H4 (cell line): Measurements from ENCODE around the gene RASL10B. TPM values are rescaled to one million over a fixed set of nuclear protein-coding genes. Genes with fewer than 3 reads are reported as not detected.

Experiments
- DNase-seq: peaks from one replicate; pipeline ENCODE4 v3.0.0-alpha.2; 2015; ENCODE audit warnings: low spot score
- total RNA-seq: library from RNA; depleted of rRNA; stranded (reverse); fragments of >200 nt; shearing (Covaris generic); gene quantifications from 2 replicates; pipeline ENCODE4 v1.2.3, GENCODE V29; 2014

Gene RASL10B
- total RNA-seq, 1 experiment from 2014 or later: 6.2 TPM

- DNase-seq: no peak
These were observed 33.8 kb downstream of the RASL10B start for GRCh38 chr17:35765086-35765710.

GRCh38 chr17:35765756-35766488, 34.5 kb downstream of the RASL10B start:
- no peak for DNase-seq

- no peak for DNase-seq
These were observed 35.0 kb downstream of the RASL10B start for GRCh38 chr17:35766489-35766877.

DNA sequence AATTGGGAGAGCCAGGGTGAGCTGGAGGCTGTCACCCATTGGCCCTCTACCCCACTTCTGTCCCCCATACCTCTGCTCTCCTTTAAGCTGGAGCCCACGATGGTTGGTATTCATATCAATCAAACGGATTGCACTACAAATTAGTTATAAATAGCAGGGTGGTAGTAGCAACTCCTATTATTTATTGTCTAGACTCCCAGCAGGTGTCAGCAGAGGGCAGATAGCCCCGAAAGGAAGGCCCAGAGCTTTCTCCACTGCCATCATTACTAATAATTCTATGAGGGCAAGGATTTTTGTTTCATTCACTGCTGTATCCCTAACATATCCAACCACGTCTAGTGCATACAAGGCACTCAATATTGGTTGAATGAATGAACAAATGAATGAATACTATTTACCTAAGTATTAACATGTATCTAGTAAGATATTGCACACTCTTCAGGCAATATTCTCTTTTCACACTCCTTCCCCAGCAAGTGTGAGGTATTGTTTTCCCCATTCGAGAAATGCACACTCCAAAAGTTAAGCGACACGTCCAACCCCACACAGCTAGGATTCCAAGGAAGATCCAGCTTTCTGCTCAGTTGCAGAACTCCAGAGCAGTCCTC, 35.6 kb downstream of the RASL10B start:
- DNase-seq: no peak

GRCh38 chr17:35768797-35769196, 37.4 kb downstream of the RASL10B start:
- no peak for DNase-seq

DNA sequence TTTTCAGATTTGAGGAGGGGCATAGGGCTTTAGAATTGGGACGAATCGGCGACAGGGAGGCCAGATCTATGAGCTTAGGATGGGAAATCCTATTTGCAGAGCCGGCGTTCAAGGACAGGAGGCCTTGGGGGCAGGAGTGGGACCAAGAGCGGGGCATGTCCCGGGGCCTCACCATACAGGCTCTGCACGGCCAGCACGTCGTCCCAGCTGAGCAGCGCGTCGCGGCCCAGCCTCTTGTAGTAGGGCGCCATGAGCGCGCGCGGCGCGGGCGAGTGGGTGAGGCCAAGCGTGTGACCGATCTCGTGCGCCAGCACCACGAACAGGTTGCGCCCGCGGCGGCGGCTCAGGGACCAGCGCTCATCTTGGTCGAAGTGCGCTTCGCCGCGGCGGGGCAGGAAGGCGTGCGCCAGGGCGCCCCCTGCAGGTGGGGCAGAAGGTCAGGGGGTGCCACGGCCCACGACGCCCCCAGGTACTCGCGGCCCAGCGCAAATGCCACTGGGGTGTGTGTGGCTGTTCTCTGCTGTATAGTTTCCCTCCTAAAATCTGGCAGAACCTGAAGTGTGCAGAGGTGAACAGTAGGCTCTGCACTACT, 38.6 kb downstream of the RASL10B start:
- DNase-seq: no peak

DNA sequence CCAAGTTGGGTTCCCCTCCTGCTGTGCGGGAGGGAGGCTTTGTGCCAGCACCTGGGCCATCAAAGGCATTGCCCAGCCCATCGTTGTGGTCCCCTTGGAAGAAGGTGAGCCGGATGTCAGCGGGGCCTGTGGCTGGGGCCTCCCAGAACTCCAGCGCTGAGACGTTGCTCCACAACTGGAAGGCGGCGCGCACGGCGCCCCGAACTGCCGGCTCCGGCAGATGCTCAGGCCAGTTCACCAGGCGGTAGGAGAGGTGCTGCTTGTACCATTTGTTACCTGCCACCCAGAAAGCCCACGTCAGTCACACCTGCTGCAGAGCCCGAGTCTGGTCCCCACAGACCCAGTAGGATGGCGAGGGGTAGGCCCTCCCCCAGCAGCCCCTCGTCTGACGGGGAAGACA, 41.7 kb downstream of the RASL10B start:
- no peak for DNase-seq

DNA sequence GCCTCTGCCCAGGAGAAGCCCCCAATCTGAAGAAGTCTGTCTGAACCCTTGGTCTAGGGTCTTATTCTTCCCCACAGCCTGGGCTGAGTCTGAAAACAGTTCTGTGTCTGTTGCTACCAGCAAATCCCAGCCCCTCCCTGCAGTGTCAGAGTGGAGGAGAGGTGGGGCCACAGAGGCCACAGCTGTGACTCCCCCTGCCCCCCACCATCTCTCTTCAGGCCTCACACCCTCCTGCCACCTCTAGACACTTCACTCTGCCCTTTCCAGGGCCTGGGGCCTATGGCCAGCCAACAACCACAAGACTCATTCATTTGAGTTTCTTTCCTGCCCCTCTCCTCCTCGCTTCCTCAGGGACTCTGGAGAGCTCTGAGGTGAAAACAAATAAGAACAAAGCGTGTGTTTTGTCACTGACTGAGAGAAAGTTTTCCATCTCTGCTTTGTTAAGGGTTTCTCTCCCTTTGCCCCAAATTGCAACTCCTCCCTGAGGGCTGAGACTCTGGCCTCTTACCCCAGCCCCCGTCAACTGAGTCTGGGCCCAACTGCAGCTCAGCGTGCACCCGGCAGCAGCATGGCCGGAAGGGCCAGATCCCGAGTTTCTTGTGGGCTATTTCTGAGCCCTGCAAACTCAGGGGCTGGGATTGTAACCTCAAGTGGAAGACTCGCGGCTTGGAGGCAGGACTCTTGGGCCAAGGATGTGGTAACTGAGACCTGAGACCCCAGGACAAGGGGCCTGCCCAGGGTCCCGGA, 42.4 kb downstream of the RASL10B start:
- DNase-seq: no peak

GRCh38 chr17:35774499-35774898, 43.1 kb downstream of the RASL10B start:
- peak; percentile 64 for DNase-seq

GRCh38 chr17:35775039-35775438, 43.6 kb downstream of the RASL10B start:
- no peak for DNase-seq

GRCh38 chr17:35775583-35775982, 44.1 kb downstream of the RASL10B start:
- DNase-seq: no peak

GRCh38 chr17:35778641-35779196, 47.3 kb downstream of the RASL10B start:
- peak; percentile 36 for DNase-seq

- no peak for DNase-seq
These were observed 49.5 kb downstream of the RASL10B start for GRCh38 chr17:35780950-35781349.

DNA sequence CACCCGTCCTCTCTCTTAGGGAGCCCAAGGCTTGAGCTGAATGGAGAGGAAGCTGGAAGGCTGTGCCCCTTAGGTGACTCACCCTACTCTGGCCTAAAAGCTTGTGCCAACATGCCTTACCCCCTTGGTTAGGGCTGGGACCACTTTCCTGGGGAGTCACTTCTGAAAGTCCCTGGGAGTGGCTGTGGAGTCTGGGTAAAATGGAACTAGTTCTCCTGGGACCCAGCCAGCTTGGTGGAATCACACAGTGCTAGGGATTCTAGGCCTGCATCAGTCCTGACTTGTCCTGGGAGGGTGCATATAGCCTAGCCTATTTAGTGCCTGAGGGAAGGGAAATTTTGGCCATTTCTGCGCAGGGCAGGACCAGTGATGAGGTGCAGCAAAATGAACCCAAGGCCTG, 53.5 kb downstream of the RASL10B start:
- DNase-seq: no peak

DNA sequence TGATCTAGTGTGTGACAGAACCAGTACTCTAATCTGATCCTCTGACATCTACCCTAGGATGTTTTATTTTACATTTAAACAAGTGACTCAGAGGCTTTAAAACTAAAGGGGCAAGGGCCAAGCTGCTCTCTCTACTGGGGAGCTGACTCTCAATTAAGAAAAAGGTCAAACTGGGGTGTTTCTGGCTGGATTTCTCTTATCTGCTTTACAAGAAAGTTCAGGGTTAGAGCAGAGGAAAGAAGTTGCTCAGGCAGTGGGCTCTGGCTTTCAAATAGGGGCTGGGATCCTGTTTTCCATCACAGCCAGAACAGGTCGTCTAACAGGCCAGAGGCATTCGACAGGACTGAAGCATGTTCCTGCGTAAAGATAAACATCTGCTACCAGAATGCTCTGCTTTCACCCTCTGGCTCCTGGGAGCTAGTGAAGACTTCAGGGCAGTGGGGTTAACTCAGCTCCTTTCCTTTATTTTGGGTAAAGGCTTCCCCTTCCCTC, 55.5 kb downstream of the RASL10B start:
- DNase-seq: no peak

DNA sequence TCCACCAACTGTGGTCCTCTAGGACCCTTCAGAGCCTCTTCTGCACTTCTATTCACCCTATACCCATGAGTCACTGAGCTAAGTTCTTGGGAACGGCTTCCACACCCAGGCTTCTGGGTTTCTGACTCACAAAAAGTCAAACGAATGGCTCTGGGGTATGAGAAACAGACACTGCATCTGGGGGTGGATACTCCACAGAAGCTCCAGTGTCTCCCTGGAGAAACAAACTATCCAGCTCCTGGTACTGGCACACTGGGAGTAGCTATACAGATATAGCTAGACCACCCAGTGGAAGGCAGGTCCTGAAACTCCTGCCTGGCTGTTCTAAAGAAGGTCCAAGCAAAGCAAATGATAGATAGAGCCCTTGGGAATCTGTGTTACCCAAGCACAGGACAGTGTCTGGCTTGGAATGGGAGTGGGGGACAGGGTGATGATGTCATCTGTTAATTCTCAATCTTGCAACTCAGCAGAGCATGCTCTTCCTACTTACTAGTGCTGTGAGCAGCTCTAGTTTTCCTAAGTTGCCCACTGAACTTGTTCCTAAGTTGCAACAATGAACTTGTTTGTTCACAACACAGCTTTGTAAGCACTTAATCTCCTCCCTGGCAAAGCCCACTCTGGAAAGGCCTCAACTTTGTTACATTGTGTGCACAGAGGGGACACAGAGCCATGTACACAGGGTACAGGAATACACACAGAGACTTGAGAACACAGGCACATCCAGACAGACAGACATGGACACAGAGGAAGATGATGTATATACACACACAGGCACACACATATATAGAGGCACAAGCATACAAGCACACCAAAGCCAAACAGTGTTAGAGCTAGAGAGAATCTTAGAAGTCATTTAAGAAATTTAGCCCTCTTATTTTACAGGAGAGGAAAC, 57.3 kb downstream of the RASL10B start:
- no peak for DNase-seq

DNA sequence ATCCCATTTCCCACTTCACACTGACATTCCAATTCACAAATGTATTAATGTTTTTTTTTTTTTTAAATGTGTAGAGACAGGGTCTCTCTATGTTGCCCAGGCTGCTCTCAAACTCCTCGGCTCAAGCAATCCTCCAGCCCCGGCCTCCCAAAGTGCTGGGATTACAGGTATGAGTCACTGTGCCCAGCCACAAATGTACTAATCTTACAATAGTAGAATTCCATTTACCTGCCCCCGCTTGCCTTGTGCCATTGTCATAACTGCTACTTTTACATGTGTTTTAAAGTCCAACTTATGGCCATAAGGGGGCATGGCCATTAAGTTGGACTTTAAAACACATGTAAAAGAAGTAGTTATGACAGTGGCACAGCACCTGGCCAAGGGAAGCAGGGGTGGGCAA, 59.4 kb downstream of the RASL10B start:
- DNase-seq: no peak

- no peak for DNase-seq
These were observed 60.4 kb downstream of the RASL10B start for GRCh38 chr17:35791681-35792350.
